Ammon's horn (tissue), 1 donor: ENCODE data around the gene MYBPHL.

Source experiments
- DNase-seq: peaks from one replicate; pipeline ENCODE4 v3.0.0-alpha.2; 2016; ENCODE audit warnings: low spot score

The MYBPHL gene

GRCh38 chr1:109251277-109252166, 55.3 kb downstream of the MYBPHL start:
- DNase-seq = no peak

DNA sequence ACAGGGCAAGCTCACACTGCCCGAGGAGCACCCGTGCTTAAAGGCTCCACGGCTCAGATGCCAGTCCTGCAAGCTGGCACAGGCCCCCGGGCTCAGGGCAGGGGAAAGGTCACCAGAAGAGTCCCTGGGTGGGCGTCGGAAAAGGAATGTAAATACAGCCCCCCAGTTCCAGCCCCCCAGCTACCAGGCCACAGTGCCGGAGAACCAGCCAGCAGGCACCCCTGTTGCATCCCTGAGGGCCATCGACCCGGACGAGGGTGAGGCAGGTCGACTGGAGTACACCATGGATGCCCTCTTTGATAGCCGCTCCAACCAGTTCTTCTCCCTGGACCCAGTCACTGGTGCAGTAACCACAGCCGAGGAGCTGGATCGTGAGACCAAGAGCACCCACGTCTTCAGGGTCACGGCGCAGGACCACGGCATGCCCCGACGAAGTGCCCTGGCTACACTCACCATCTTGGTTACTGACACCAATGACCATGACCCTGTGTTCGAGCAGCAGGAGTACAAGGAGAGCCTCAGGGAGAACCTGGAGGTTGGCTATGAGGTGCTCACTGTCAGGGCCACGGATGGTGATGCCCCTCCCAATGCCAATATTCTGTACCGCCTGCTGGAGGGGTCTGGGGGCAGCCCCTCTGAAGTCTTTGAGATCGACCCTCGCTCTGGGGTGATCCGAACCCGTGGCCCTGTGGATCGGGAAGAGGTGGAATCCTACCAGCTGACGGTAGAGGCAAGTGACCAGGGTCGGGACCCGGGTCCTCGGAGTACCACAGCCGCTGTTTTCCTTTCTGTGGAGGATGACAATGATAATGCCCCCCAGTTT, 56.1 kb downstream of the MYBPHL start:
- no peak for DNase-seq

DNA sequence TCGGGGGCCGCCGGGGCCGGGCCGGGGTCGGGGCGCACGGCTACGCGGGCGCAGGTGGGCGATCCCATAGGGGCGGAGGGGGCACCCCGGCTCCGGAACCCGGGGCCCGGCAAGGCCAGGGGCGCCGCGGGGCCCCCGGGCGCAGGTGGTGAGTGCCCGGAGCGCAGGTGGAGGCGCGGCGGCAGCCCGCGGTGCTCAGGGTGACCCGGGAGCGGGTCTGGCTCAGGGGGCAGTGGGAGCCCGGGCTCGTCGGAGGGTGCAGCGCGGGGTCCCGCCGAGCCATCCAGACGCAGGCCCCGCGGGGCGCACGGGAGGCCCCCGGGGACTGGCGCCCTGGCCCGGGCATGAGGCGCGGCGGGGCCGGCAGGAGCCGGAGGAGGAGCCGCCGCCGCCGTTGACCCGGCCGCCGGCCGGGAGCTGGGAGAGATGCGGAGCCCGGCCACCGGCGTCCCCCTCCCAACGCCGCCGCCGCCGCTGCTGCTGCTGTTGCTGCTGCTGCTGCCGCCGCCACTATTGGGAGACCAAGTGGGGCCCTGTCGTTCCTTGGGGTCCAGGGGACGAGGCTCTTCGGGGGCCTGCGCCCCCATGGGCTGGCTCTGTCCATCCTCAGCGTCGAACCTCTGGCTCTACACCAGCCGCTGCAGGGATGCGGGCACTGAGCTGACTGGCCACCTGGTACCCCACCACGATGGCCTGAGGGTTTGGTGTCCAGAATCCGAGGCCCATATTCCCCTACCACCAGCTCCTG, 57.0 kb downstream of the MYBPHL start:
- no peak for DNase-seq

GRCh38 chr1:109248797-109249629, 57.8 kb downstream of the MYBPHL start, which contains the start of gene CELSR2:
CELSR2 (plus strand) TSS chr1:109249539; CDS start chr1:109250080, 541 bp downstream.
- DNase-seq = peak; percentile 80

- no peak for DNase-seq
Observed at GRCh38 chr1:109248444-109248796, 58.4 kb downstream of the MYBPHL start.

GRCh38 chr1:109247401-109248365, 59.1 kb downstream of the MYBPHL start:
- DNase-seq = peak; percentile 5

- no peak for DNase-seq
Observed at GRCh38 chr1:109246141-109246551, 60.7 kb downstream of the MYBPHL start.

- DNase-seq = no peak
Observed at GRCh38 chr1:109243860-109244552, 62.8 kb downstream of the MYBPHL start.

GRCh38 chr1:109243221-109243620, 63.6 kb downstream of the MYBPHL start:
- DNase-seq = no peak

DNA sequence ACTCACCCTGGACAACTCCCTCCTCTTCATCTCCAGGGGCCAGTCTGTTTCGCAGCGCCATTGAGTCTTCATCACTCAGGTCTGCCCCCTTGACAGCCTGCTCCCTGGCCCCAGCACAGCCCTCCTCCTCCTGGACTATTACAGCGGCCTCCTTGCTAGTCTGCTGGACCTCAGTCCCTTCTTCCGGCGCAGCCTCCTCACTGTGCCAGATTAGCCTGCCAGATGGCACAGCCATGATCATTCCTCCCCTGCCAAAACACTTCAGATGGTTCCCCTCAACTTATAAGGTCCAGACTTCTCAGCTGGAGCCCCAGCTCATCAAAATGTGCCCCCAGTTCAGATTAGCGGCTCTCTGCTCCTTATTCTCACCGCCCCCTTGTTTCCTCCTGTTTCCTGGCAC, 64.4 kb downstream of the MYBPHL start:
- DNase-seq = no peak
